ENCODE results near the gene GNPNAT1. TPM values are rescaled to one million over a fixed set of nuclear protein-coding genes. Genes with fewer than 3 reads are reported as not detected.

GNPNAT1 gene
- polyA plus RNA-seq, 1 donor from 2014 or later = 10.1 TPM

- no peaks in the 10 kb centered on the region for H3K9me2 ChIP-seq (ENCODE audit: insufficient read depth, low read length)
- no peaks in the 10 kb centered on the region for H3F3A ChIP-seq (ENCODE audit: insufficient read depth, low read length, poor library complexity, severe bottlenecking)
- no peak for TF ChIP-seq EP300 (conservative IDR thresholded peaks at IDR 0.05; ENCODE audit: poor library complexity, severe bottlenecking)
- TF ChIP-seq CTCF (IDR thresholded peaks at IDR 0.05; ENCODE audit: poor library complexity, severe bottlenecking) = no peak
- TF ChIP-seq SMC3 (conservative IDR thresholded peaks at IDR 0.05; ENCODE audit: poor library complexity) = no peak
- no peak overlapping the region for H3K27ac ChIP-seq (ENCODE audit: low read length)
- no peaks in the 10 kb centered on the region for H3K36me3 ChIP-seq (ENCODE audit: insufficient read depth, low read length)
- H4K20me1 ChIP-seq (ENCODE audit: insufficient read depth) = no peaks in the 10 kb centered on the region
- no peak overlapping the region for H3K4me3 ChIP-seq (ENCODE audit: low read length)
- no peak overlapping the region for H2AFZ ChIP-seq (ENCODE audit: low read depth, low read length)
- no peaks in the 10 kb centered on the region for H3K27me3 ChIP-seq (ENCODE audit: insufficient read depth, low read depth, low read length)
- H3K79me2 ChIP-seq (replicated peaks; ENCODE audit: insufficient read depth, low read length) = peaks cover 37% of the 10 kb centered on the region
- H3K9ac ChIP-seq (ENCODE audit: low read length) = no peak overlapping the region
- H3K9me3 ChIP-seq (ENCODE audit: low read length) = no peaks in the 10 kb centered on the region
- H3K4me2 ChIP-seq (ENCODE audit: low read length) = no peak overlapping the region
These were observed 50.7 kb downstream of the GNPNAT1 start for GRCh38 chr14:52740751-52741150.

- H3K9me3 ChIP-seq (ENCODE audit: low read length) = no peaks in the 10 kb centered on the region
- H3K9ac ChIP-seq (ENCODE audit: low read length) = no peak overlapping the region
- TF ChIP-seq EZH2 (IDR thresholded peaks at IDR 0.05; ENCODE audit: borderline replicate concordance, insufficient read depth, low read length, poor library complexity, severe bottlenecking) (no peak), MXI1 (conservative IDR thresholded peaks at IDR 0.05; ENCODE audit: poor library complexity, severe bottlenecking) (no peak), SMC3 (conservative IDR thresholded peaks at IDR 0.05; ENCODE audit: poor library complexity) (no peak), REST (IDR thresholded peaks at IDR 0.05; ENCODE audit: borderline replicate concordance) (no peak), CTCF (IDR thresholded peaks at IDR 0.05; ENCODE audit: poor library complexity, severe bottlenecking) (no peak), RAD21 (conservative IDR thresholded peaks at IDR 0.05) (no peak), EP300 (conservative IDR thresholded peaks at IDR 0.05; ENCODE audit: poor library complexity, severe bottlenecking) (no peak), POLR2AphosphoS5 (IDR thresholded peaks at IDR 0.05) (no peak), TAF1 (IDR thresholded peaks at IDR 0.05; ENCODE audit: low read depth) (no peak)
- H3K79me2 ChIP-seq (replicated peaks; ENCODE audit: insufficient read depth, low read length) = peaks cover 37% of the 10 kb centered on the region
- no peak overlapping the region for H2AFZ ChIP-seq (ENCODE audit: low read depth, low read length)
- H3K27me3 ChIP-seq (ENCODE audit: insufficient read depth, low read depth, low read length) = no peaks in the 10 kb centered on the region
- no peaks in the 10 kb centered on the region for H3K9me2 ChIP-seq (ENCODE audit: insufficient read depth, low read length)
- H4K20me1 ChIP-seq (ENCODE audit: insufficient read depth) = no peaks in the 10 kb centered on the region
- H3K27ac ChIP-seq (ENCODE audit: low read length) = no peak overlapping the region
- no peaks in the 10 kb centered on the region for H3F3A ChIP-seq (ENCODE audit: insufficient read depth, low read length, poor library complexity, severe bottlenecking)
- H3K4me2 ChIP-seq (ENCODE audit: low read length) = no peak overlapping the region
- H3K4me3 ChIP-seq (ENCODE audit: low read length) = no peak overlapping the region
- H3K36me3 ChIP-seq (ENCODE audit: insufficient read depth, low read length) = no peaks in the 10 kb centered on the region
These were observed 53.0 kb downstream of the GNPNAT1 start for GRCh38 chr14:52738409-52738808.

Measured in neural cell (in vitro differentiated cells).